ENCODE results near the gene STPG3.

Gene STPG3

GRCh38 chr9:137250329-137251193 lies 525 bp upstream of the STPG3 start:
- DNase-seq (ENCODE audit: extremely low read depth, low read depth): no peak
- TF ChIP-seq CTCF (IDR thresholded peaks at IDR 0.05; ENCODE audit: low read depth, low read length, missing control alignments): no peak
- no peak overlapping the region for H3K4me3 ChIP-seq (replicated peaks; ENCODE audit: low read depth, low read length)

- H3K4me3 ChIP-seq (replicated peaks; ENCODE audit: low read depth, low read length): no peak overlapping the region
- DNase-seq (ENCODE audit: extremely low read depth, low read depth): no peak
- no peak for TF ChIP-seq CTCF (IDR thresholded peaks at IDR 0.05; ENCODE audit: low read depth, low read length, missing control alignments)
Measured at GRCh38 chr9:137251490-137252268, 593 bp downstream of the STPG3 start.

DNA sequence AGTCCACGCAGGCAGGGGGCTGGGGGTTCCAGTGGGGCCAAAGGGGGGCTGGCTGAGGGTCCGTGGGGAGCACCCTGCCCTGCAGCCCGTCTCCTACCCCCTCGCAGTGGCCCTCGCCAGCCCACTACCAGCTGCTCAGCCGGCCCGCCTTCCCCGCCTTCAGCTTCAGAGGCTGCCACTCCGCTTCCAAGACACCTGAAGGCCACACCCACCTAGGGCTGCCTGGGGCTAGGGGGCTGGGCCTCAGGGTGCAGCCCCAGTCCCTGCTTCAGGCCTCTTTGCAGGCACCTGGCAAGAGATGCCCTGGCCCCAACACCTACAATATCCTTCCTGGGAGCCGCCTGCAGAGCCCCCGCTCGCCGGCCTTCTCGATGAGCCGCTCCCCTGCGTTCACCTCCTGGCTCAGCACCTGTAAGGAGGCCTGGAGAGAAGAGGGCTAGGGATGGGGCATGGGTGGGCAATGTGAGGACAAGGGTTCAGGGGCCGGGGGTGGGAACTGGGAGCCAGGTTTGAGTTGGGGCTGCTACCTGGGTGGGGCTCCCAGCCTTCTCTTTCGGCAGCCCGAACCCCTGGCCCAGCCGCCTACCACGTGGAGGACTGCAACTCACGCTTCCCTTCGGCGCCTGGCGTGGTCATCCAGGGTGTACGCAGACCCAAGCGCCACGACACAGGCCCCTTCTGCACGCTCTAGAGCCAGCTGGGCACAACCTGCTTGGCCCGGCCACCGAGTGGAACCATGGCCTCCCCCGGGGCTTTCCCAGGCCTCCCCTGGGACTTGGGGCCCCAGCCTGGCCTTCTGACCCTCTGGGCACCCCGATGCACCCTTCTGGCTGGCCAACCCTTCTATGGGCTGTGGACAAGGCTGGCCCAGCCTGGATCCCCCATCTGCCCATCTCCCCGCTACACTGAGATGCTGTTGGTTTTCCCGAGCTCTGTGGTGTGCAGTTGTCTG lies 1.7 kb downstream of the STPG3 start:
- DNase-seq (ENCODE audit: extremely low read depth, low read depth): no peak
- no peak for TF ChIP-seq CTCF (IDR thresholded peaks at IDR 0.05; ENCODE audit: low read depth, low read length, missing control alignments)
- H3K4me3 ChIP-seq (replicated peaks; ENCODE audit: low read depth, low read length): no peak overlapping the region

DNA sequence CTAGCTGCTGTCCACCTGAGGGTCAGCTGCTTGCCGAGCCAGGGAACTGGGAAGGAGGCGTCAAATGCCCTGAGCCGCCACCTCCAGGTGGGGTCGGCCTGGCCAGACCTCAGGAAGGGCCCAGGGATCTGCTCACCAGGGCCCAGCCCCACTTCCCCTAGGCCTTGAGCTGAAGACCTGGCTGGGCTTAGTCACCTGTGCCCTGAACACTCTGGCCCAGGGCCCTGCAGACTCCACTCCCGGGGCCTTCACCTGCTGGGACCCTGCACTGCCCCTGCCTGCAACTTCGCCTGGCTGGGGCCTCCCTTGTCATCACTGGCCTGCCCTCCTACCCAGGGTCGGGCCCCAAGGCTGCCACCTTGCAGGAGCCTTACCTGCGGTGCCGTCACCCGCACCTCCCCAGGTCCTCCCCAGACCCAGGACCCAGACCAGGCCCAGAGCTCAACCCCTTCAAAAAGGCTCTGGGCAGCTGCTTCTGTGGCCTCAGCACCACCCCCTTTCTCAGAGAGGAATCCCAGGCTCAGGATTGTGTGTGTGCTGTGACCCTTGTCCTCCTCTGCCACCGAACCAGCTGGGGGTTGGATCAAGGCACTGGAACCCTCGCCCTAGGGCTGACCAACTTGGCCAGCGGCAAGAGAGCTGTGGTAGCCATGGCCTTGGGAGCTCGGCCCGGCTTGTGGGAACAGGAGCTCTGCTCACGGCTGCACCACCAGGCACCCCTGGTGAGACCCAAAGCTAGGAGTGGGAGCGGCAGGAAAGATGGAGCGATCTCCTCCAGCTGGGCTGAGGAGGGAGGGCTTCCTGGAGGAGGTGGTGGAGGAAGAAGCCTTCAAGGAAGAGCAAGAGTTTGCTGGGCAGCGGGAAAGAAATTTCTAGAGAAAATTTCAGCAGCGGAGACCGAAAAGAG lies 2.9 kb downstream of the STPG3 start:
- TF ChIP-seq CTCF (IDR thresholded peaks at IDR 0.05; ENCODE audit: low read depth, low read length, missing control alignments): no peak
- H3K4me3 ChIP-seq (replicated peaks; ENCODE audit: low read depth, low read length): peak overlapping the region; percentile 97
- no peak for DNase-seq (ENCODE audit: extremely low read depth, low read depth)

DNA sequence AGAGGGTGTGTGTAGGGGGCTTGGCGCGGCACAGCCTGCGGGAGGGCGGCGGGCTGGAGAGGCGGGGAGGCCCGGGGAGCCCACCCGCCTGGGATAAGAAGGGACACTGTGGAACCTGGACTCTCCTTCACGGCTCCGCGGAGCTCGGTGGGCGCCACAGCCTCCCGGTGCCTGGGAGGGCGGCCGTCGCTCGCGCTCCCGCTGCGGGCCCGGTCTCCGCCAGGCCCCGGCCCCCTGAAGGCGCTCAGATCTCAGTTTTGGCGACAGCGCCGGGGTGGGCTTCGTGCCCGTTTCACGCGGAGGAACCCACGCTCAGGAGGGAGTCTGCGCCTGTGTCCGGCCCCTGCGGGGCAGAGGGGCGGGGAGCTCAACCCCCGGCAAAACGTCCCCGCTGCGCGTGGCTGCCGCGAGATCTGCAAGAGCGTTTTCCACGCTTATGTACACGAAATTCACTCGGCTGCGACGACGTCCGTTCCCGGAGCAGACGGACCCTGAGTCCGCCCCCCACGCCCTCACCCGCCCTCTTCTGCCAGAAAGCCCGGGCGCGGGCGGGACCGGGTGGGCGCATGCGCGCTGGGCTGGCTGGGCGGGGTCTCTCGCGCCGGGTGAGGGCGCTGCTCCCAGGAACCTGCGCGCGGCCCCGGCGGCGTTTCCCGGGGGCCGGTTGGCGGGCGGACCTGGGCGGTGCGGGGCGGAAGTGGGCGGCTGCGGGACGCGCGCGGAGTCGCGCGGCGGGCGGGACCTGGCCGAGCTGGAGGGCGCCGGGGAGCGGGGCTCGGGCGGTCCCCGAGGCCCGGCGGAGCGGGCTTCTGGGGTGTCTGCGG lies 3.8 kb downstream of the STPG3 start, which contains the start of gene NELFB:
Gene NELFB (plus strand): TSS at position 704 of the 824 bp plus-strand sequence.
- peak within 1 kb of the TSS; percentile 97 for H3K4me3 ChIP-seq (replicated peaks; ENCODE audit: low read depth, low read length)
- peak; percentile 24 for DNase-seq (ENCODE audit: extremely low read depth, low read depth)

More for the DNA sequence above, 3.8 kb downstream of the STPG3 start, which contains the start of gene NELFB:
- TF ChIP-seq CTCF (IDR thresholded peaks at IDR 0.05; ENCODE audit: low read depth, low read length, missing control alignments): no peak

All from HFF-Myc (cell line).